ENCODE measurements around the gene XXYLT1.

The XXYLT1 gene

GRCh38 chr3:195070336-195070735, 200.6 kb downstream of the XXYLT1 start:
- no peak overlapping the region for H3K4me3 ChIP-seq (ENCODE audit: severe bottlenecking)
- TF ChIP-seq CTCF (IDR thresholded peaks at IDR 0.05; ENCODE audit: poor library complexity, severe bottlenecking), result no peak

GRCh38 chr3:195069501-195070251, 201.3 kb downstream of the XXYLT1 start:
- no peak overlapping the region for H3K27ac ChIP-seq (ENCODE audit: poor library complexity, severe bottlenecking)
- H3K4me1 ChIP-seq (ENCODE audit: insufficient read depth, poor library complexity, severe bottlenecking), result peaks cover 2% of the 10 kb centered on the region
- no peak for TF ChIP-seq CTCF (IDR thresholded peaks at IDR 0.05; ENCODE audit: poor library complexity, severe bottlenecking)
- peak; percentile 43 for DNase-seq (ENCODE audit: low spot score)
- no peak for ATAC-seq (ENCODE audit: low read depth)
- no peaks in the 10 kb centered on the region for H3K36me3 ChIP-seq (ENCODE audit: low read depth)
- no peaks in the 10 kb centered on the region for H3K27me3 ChIP-seq (ENCODE audit: insufficient read depth, poor library complexity, severe bottlenecking)
- no peak overlapping the region for H3K4me3 ChIP-seq (ENCODE audit: severe bottlenecking)
- peaks cover 2% of the 10 kb centered on the region for H3K9me3 ChIP-seq (ENCODE audit: severe bottlenecking)

More at GRCh38 chr3:195070336-195070735, 200.6 kb downstream of the XXYLT1 start:
- Histone ChIP-seq H3K36me3 (ENCODE audit: low read depth) (no peaks in the 10 kb centered on the region), H3K27me3 (ENCODE audit: insufficient read depth, poor library complexity, severe bottlenecking) (no peaks in the 10 kb centered on the region), H3K9me3 (ENCODE audit: severe bottlenecking) (peaks cover 2% of the 10 kb centered on the region), H3K27ac (ENCODE audit: poor library complexity, severe bottlenecking) (no peak overlapping the region), H3K4me1 (ENCODE audit: insufficient read depth, poor library complexity, severe bottlenecking) (peaks cover 2% of the 10 kb centered on the region)
- DNase-seq (ENCODE audit: low spot score), result peak; percentile 12
- no peak for ATAC-seq (ENCODE audit: low read depth)

- ATAC-seq (ENCODE audit: low read depth), result no peak
- Histone ChIP-seq H3K4me1 (ENCODE audit: insufficient read depth, poor library complexity, severe bottlenecking) (peaks cover 2% of the 10 kb centered on the region), H3K27me3 (ENCODE audit: insufficient read depth, poor library complexity, severe bottlenecking) (no peaks in the 10 kb centered on the region), H3K4me3 (ENCODE audit: severe bottlenecking) (no peak overlapping the region), H3K9me3 (ENCODE audit: severe bottlenecking) (peaks cover 2% of the 10 kb centered on the region), H3K36me3 (ENCODE audit: low read depth) (no peaks in the 10 kb centered on the region), H3K27ac (ENCODE audit: poor library complexity, severe bottlenecking) (no peak overlapping the region)
- DNase-seq (ENCODE audit: low spot score), result peak; percentile 31
- no peak for TF ChIP-seq CTCF (IDR thresholded peaks at IDR 0.05; ENCODE audit: poor library complexity, severe bottlenecking)
Observed at GRCh38 chr3:195068084-195069080, 202.6 kb downstream of the XXYLT1 start.

- DNase-seq (ENCODE audit: low spot score), result peak; percentile 47
- no peaks in the 10 kb centered on the region for H3K36me3 ChIP-seq (ENCODE audit: low read depth)
- peaks cover 2% of the 10 kb centered on the region for H3K9me3 ChIP-seq (ENCODE audit: severe bottlenecking)
- H3K4me1 ChIP-seq (ENCODE audit: insufficient read depth, poor library complexity, severe bottlenecking), result peaks cover 2% of the 10 kb centered on the region
- no peak overlapping the region for H3K4me3 ChIP-seq (ENCODE audit: severe bottlenecking)
- no peak for TF ChIP-seq CTCF (IDR thresholded peaks at IDR 0.05; ENCODE audit: poor library complexity, severe bottlenecking)
- ATAC-seq (ENCODE audit: low read depth), result no peak
- no peak overlapping the region for H3K27ac ChIP-seq (ENCODE audit: poor library complexity, severe bottlenecking)
- H3K27me3 ChIP-seq (ENCODE audit: insufficient read depth, poor library complexity, severe bottlenecking), result no peaks in the 10 kb centered on the region
Observed at GRCh38 chr3:195066441-195066841, 204.5 kb downstream of the XXYLT1 start.

Measured in RWPE2 (cell line).